PC-9 (cell line): ENCODE data around the gene ADIPOQ. TPM values are rescaled to one million over a fixed set of nuclear protein-coding genes. Genes with fewer than 3 reads are reported as not detected.

Experiments used
- BruUV-seq: library from RNA; stranded (reverse); fragments of 400-500 nt; replicated peaks from 2 replicates; lab custom pipeline; 2021; lab: Mats Ljungman, UMichigan
- CTCF ChIA-PET: fragments of 300-600 bp; sonication (Branson Sonifier 250); formaldehyde crosslinking; loops from one replicate; lab custom pipeline; 2022; ENCODE audit warnings: antibody characterized with exemption; lab: Charles Lee
- POLR2A ChIA-PET: fragments of 300-600 bp; sonication (Branson Sonifier 250); formaldehyde crosslinking; loops from one replicate; lab custom pipeline; 2022; ENCODE audit warnings: antibody characterized with exemption; ENCODE audit not compliant: unreplicated experiment; lab: Charles Lee
- DNase-seq, 2 experiments: peaks; one replicate each; pipeline versions ENCODE4 v3.0.0 to v3.0.0-alpha.2; 2015 to 2022; ENCODE audit warnings: mixed read lengths in 1 of 2
- H2AFZ ChIP-seq: fragments of 200-600 bp; sonication (generic); 2 replicates; pipeline ENCODE4 v1.8.1; 2017; ENCODE audit warnings: antibody characterized with exemption
- H3F3A ChIP-seq: fragments of 200-600 bp; sonication (generic); 2 replicates; pipeline ENCODE4 v1.8.1; 2017; ENCODE audit warnings: antibody characterized with exemption, mild to moderate bottlenecking, low read depth; ENCODE audit not compliant: insufficient read depth
- H3K27ac ChIP-seq: fragments of 200-600 bp; sonication (generic); 2 replicates; pipeline ENCODE4 v1.6.1; 2016; ENCODE audit warnings: mixed run types
- H3K27me3 ChIP-seq: fragments of 200-600 bp; sonication (generic); 2 replicates; pipeline ENCODE4 v1.6.1; 2016; ENCODE audit warnings: low read depth, mixed run types; ENCODE audit not compliant: insufficient read depth
- H3K36me3 ChIP-seq: fragments of 200-600 bp; sonication (generic); 2 replicates; pipeline ENCODE4 v1.6.1; 2016; ENCODE audit warnings: low read depth, mixed run types
- H3K4me1 ChIP-seq: fragments of 200-600 bp; sonication (generic); replicated peaks from 2 replicates; pipeline ENCODE4 v1.6.1; 2016; ENCODE audit warnings: mixed run types; ENCODE audit not compliant: insufficient read depth
- H3K4me2 ChIP-seq: fragments of 200-600 bp; sonication (generic); 2 replicates; pipeline ENCODE4 v1.6.1; 2017; ENCODE audit warnings: mixed run types
- H3K4me3 ChIP-seq: fragments of 200-600 bp; sonication (generic); 2 replicates; pipeline ENCODE4 v1.6.1; 2016; ENCODE audit warnings: mixed run types
- H3K79me2 ChIP-seq: fragments of 200-600 bp; sonication (generic); 2 replicates; pipeline ENCODE4 v1.6.1; 2017; ENCODE audit warnings: low read depth, mixed run types
- H3K9me2 ChIP-seq: fragments of 200-600 bp; sonication (generic); 2 replicates; pipeline ENCODE4 v1.8.1; 2017; ENCODE audit warnings: mild to moderate bottlenecking; ENCODE audit not compliant: insufficient read depth
- H3K9me3 ChIP-seq: fragments of 200-600 bp; sonication (generic); 2 replicates; pipeline ENCODE4 v1.8.1; 2016; ENCODE audit warnings: low read depth; ENCODE audit not compliant: insufficient read depth
- H4K20me1 ChIP-seq: fragments of 200-600 bp; sonication (generic); 2 replicates; pipeline ENCODE4 v1.8.1; 2017; ENCODE audit not compliant: insufficient read depth
- CTCF ChIP-seq: fragments of 200-600 bp; sonication (generic); conservative IDR thresholded peaks from 2 replicates; pipeline ENCODE4 v1.6.1; 2017; ENCODE audit warnings: mixed run types, antibody characterized with exemption, mild to moderate bottlenecking, moderate library complexity
- EZH2 ChIP-seq: fragments of 200-600 bp; sonication (generic); IDR thresholded peaks from 2 replicates; pipeline ENCODE4 v1.8.0; 2017; ENCODE audit warnings: antibody characterized with exemption, low read depth
- intact Hi-C: fragments of 100-400 bp; cut with micrococcal nuclease; formaldehyde crosslinking; loops from one replicate; pipeline ENCODE4 v1.10.0; 2022; ENCODE audit not compliant: unreplicated experiment
- total RNA-seq: library from RNA; stranded (reverse); gene quantifications from 2 replicates; pipeline ENCODE4 v1.2.3, GENCODE V29; 2021

Gene ADIPOQ
- total RNA-seq, 1 experiment from 2014 or later = not detected

- H3K9me3 ChIP-seq = no peaks in the 10 kb centered on the region
- H3K27me3 ChIP-seq = no peaks in the 10 kb centered on the region
- H2AFZ ChIP-seq = no peak overlapping the region
- no peak overlapping the region for H3K4me2 ChIP-seq
- TF ChIP-seq CTCF = no peak
- no peak for TF ChIP-seq EZH2
- no peaks in the 10 kb centered on the region for H4K20me1 ChIP-seq
- intact Hi-C loops = no loop called here
- H3K27ac ChIP-seq = no peak overlapping the region
- no peak overlapping the region for H3K4me3 ChIP-seq
- CTCF ChIA-PET = interaction anchor here (0.8 kb wide), 1 partner anchor 197 kb away, joined by 3 read pairs; no protein-coding TSS in a partner anchor
- no peaks in the 10 kb centered on the region for H3F3A ChIP-seq
- no peaks in the 10 kb centered on the region for H3K9me2 ChIP-seq
- H3K4me1 ChIP-seq = peaks cover 10% of the 10 kb centered on the region
- no TSS peak for BruUV-seq
- H3K79me2 ChIP-seq = no peaks in the 10 kb centered on the region
- POLR2A ChIA-PET = no interaction called here
- H3K36me3 ChIP-seq = no peaks in the 10 kb centered on the region
- no peak for DNase-seq
These were observed 28.4 kb upstream of the ADIPOQ start for GRCh38 chr3:186814100-186814499.

DNA sequence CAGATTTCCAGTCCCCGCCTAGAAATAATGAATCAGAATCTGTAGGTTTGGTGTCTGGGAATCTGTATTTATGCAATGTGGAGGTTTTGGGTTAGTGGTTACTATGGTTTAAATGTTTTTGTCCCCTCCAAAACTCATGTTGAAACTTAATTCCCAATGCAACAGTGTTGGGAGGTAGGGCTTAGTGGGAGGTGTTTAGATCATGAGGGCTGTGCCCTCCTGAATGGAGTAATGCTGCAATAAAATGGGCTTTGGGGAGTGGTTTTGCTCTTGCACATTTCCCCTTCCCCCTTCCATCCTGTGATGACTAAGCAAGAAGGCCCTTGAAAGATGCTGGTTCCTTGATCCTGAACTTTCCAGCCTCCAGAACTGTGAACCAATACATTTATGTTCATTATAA is 27.1 kb upstream of the ADIPOQ start:
- Histone ChIP-seq H3K9me3 (no peaks in the 10 kb centered on the region), H3K79me2 (no peaks in the 10 kb centered on the region), H2AFZ (0 out of 2 replicates have a peak overlapping the region, but pooled peaks have one; percentile 11), H3K4me3 (no peak overlapping the region), H3K4me2 (0 out of 2 replicates have a peak overlapping the region, but pooled peaks have one; percentile 2), H3F3A (no peaks in the 10 kb centered on the region), H3K4me1 (peaks cover 10% of the 10 kb centered on the region), H3K9me2 (no peaks in the 10 kb centered on the region), H4K20me1 (no peaks in the 10 kb centered on the region), H3K36me3 (no peaks in the 10 kb centered on the region), H3K27ac (no peak overlapping the region), H3K27me3 (no peaks in the 10 kb centered on the region)
- POLR2A ChIA-PET = interaction anchor here (0.6 kb wide), 1 partner anchor 258 kb away, joined by 7 read pairs; no protein-coding TSS in a partner anchor
- peak in 1 of 2 experiments; percentile 70 for DNase-seq
- BruUV-seq = no TSS peak
- intact Hi-C loops = no loop called here
- no peak for TF ChIP-seq CTCF
- CTCF ChIA-PET = interaction anchor here (0.6 kb wide), 1 partner anchor 198 kb away, joined by 3 read pairs; no protein-coding TSS in a partner anchor

DNA sequence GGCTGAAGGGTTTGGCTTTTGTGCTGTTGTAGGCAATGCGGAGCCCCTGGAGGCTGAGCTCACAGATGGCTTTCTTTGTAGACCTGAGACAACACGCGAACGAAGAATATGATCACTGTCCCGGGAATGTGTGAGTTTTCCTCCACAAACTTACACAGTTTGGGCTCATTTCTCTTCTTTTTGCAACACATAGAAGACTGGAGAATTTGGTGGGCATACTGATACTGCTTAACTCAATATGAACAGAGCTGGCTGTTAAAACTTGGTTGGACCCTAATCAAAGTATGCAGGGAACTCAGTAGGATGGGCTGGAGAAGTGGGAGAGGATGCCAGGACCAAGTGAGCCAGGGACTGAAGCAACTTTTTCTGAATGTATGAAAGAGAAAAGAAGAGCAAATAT is 24.0 kb upstream of the ADIPOQ start:
- Histone ChIP-seq H3K79me2 (no peaks in the 10 kb centered on the region; the same call in 1 of the 2 replicates), H3K9me3 (no peaks in the 10 kb centered on the region), H3F3A (peaks cover 10% of the 10 kb centered on the region; the same call in 1 of the 2 replicates), H4K20me1 (no peaks in the 10 kb centered on the region), H3K9me2 (no peaks in the 10 kb centered on the region), H3K4me2 (no peak overlapping the region), H3K27me3 (no peaks in the 10 kb centered on the region), H3K27ac (no peak overlapping the region), H3K36me3 (no peaks in the 10 kb centered on the region), H3K4me3 (no peak overlapping the region), H3K4me1 (peaks cover 10% of the 10 kb centered on the region), H2AFZ (no peak overlapping the region)
- no peak for TF ChIP-seq EZH2
- TF ChIP-seq CTCF = no peak
- ChIA-PET CTCF (interaction anchor here (0.7 to 0.8 kb wide), 3 partner anchors 202 to 278 kb away, joined by 4 to 5 read pairs (median 4); no protein-coding TSS in a partner anchor), POLR2A (no interaction called here)
- no TSS peak for BruUV-seq
- intact Hi-C loops = no loop called here
- no peak for DNase-seq
